Activated CD4-positive, CD25-positive, alpha-beta regulatory T cell treated with anti-CD3 and anti-CD28 coated beads, Interleukin-2, amount 50 U/mL, for 16 hours (primary cell): ENCODE data around the gene PMM2.
"Not testable (repeated sequence)": the region's sequence is repeated elsewhere in the genome, so short reads cannot be mapped to it uniquely, and the experiment has no call there.

ENCODE experiments used
- DNase-seq: peaks from one replicate; pipeline ENCODE4 v3.0.0-alpha.2; 2020; ENCODE audit warnings: low read depth, low spot score

The PMM2 gene

DNA sequence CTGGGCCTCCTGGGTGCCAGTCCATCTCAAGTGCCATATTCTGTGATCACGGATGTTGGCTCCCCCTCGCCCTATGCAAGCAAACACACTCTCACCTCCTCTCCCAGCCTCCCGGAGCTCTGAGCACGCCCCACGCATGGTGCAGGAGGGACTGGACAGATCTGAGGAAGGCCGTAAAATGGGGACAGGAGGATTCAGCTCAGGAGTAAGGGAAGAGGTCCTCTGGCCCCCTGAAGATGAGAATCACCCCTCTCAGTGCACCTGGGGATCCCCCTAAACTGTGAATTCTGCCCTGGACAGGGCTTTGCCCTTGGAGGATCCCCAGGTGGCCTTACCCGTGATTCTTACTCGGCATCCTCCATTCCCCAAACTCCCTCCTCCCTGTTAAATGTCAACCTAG is 15.8 kb upstream of the PMM2 start:
- no peak for DNase-seq

DNA sequence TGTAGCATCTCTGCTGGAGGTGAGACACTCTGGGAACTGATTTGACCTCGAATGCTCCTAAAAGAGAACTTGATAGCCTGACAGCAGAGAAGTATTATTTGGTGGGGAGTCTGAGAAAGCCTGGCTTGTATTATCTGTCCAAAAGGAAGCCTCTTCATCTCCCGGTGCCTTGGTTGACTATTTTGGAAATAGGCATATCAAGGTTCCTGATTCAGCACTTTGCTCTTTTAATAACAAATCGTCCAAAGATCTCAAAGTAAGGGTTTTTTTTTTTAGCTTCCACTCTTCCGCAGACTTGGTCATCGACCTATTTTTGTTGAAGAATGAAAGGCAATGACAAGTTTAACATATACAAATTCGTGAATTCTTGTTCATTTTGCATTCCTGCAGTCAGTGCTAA is 15.0 kb upstream of the PMM2 start:
- DNase-seq, result no peak

DNA sequence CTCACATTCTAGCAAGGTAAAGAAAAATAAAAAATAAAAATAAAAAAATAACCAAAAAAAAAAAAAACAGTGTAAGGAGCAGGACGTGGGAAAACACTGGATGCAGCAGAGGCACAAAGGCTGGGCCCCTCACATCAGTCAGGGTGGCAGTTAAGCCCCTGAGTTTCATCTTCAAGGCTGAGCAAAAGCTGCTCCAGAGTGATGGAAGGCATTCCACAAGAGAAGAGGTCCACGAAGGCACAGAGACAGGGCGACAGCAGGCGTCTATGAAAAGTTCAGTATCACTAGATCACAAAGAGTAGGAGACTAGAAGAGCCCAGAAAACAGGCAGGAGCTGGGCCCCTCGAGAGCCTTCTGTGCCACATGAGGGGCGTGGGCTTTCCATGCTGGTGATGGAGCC is 12.2 kb upstream of the PMM2 start:
- DNase-seq, result no peak

DNA sequence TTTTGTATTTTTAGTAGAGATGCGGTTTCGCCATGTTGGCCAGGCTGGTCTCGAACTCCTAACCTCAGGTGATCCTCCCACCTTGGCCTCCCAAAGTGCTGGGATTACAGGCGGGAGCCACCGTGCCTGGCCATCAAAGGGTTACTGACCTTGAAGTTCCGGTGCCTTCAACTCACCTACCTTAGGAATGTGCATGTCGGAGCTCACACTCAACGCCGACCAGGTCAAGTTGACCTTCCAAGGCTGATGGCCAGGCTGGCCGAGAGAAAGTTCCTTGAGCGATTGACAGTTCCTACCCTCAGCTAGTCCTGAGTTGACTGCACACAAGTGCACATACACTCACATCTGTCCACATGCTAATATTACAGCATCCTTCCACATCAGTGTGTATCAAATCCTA is 11.3 kb upstream of the PMM2 start:
- DNase-seq, result not testable (repeated sequence)

DNA sequence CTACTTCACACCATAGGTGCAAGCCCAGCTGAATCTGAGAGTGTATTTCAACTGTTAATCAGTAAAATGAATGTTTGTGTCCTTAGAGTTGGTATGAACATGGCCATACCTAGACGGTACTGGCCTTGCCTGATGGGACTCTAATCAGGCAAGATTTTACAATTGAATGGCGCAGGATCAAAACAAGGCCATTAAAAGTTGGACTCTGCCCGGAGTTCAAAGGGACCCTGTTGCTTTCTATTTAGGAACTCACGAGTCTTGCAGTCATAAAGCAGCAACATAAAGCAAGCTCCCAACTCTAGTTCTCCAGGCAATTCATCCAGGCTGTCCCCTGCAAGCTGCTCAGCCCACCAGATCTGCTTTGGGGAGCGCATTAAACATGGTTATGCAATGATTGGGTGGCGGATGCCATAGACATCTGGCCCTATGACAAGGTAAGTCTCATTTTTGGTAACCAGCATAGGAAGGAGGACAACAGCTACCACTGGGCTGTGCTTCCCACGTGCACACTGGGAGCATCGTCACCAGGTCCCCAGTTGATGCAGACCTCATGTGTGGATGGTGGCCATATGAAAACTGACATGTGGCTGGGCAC is 9.0 kb upstream of the PMM2 start:
- DNase-seq, result no peak

DNA sequence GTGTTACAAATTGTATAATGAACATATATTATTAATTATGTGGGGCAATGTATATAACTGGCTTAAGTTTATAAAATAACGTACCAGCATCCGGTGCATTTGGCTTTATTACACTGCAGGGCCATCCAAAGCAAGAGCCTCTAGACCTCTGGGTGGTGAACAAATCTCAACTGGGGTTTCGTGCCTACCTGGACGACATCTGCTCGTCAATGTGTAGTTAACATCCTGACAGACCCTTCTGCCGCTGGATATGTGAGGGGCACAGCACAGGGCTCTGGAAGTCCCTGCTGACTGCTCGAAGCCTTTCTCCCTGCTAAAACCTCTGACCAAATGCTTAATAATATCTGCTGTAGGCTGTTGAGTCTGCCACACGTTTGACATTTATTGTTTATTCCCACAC is 2.5 kb upstream of the PMM2 start:
- no peak for DNase-seq

DNA sequence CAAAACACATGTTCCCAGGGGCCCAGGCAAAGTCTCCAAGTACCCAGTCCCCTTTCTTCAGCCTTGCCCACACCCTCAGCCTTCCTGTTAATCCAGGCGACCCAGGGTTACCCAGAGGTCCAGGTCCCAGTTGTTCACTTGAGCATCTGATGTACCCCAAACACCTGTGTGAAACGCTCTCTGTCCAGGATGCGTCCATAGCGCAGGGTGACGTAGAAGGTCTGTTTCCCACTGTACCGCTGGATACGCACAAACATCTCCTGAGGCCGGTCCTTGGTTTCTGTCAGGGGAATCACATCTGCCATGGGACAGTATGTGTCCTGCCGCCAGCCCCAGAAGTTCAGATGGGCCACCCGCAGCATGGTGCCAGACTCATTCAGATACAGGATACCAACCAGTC is 1.8 kb upstream of the PMM2 start:
- no peak for DNase-seq

DNA sequence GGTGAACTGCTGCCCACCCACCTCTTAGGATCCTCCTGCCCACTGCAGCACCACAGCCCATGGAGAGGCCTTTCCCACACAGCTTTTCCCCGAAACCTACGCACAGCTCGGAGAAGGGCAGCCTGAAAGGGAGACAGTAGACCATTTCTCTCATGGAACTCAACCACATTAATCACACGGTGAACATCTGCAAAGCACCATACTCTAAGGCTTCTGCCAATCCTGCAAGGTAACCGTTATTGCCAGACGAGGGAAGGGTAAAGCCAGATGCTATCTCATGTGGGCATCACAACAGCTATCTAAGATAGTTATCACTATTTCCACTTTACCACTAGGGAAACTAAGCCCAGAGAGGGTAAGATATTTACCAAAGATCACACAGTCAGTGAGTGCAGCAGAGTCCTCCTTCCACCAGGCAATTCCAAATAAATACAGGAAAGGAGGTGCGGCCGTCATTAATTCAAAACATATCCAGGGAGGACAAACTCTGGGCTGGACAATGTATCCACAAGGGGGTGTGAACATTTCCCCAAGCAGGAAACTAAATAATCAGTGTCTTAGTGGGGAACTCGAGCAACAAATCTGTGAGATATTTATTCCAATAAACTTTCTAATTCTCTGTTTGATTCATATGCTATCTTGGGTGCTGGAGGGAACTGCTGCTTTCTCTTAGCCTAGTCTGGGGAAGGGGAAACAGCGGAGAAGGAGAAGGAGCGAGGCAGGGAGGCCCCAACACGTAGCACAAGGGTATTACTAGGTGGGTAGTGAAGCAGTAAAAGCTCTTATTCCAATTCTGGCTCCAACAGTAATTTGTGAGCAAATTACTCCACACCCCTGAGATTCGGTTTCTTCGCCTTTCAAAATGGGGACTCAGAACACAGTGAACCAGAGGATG is 923 bp upstream of the PMM2 start:
- DNase-seq, result no peak

DNA sequence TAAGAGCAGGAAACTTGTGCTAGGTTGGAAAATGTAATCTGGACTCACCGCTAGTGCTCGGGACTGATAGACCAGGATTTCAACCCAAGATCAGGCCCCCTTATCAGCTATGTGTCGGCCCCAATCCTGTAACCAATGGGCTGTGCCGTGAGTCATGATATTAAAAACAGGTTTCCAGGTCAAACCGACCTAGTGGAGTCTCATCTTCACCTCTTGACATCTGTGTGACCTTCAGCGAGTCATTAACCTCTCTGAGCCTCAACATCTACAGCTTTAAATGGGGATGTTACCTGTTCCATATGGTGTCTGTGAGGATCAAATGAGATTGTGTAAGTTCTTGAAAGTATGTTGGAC is 512 bp downstream of the PMM2 start:
- no peak for DNase-seq

DNA sequence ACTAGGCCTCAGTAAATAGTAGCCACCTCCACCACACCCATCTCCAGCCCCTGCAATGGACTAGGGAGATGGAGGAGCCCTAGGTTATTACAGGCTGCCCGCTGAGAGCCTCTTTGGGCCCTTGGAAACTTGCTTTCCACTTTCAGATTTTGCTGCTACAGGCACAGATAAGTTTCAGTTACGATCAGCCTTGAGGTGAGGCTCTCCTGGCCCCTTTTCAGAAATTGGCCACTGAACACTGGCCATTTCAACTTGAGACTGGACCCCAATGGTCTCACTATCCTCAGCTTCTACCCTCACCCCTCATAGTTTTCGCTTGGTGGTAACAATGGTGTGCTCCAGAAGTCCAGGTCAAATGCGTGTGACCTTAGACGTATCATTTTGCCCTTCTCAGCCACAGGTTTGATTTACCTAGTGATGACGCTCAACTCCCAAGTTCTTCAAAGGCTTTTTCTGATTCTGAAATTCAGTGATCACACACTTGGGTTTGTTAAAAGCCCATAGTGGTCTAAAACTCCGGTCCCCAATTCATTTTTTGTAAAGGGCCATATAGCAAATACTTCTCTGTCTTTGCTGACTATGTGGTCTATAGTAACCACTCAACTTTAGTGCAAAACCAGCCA is 1.0 kb downstream of the PMM2 start:
- DNase-seq, result no peak

DNA sequence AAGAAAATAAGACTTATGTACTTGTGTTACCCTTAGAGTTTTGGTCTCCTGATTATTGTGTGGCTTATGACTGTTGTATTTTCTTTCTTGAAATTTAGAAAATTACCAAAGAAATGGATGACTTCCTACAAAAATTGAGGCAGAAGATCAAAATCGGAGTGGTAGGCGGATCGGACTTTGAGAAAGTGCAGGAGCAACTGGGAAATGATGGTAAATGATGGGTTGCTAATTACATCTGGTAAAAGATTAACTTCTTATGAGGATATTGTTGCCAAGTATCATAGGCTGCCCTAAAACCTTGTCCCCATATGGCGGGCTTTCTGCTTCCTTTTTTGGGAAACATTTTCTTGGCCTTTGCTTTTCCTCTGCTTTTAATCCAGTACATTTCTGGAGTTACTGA is 4.1 kb downstream of the PMM2 start:
- DNase-seq, result no peak

DNA sequence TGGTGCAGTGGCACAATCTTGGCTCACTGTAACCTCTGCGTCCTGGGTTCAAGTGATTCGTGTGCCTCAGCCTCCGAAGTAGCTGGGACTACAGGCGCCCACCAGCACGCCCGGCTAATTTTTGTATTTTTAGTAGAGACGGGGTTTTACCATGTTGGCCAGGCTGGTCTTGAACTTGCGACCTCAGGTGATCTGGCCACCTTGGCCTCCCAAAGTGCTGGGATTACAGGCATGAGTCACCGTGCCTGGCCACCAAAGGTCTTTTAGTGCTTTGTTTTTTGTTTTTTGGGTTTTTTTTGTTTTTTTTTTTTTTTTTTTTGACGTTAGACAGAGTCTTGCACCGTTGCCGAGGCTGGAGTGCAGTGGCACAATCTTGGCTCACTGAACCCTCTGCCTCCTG is 6.1 kb downstream of the PMM2 start:
- not testable (repeated sequence) for DNase-seq

DNA sequence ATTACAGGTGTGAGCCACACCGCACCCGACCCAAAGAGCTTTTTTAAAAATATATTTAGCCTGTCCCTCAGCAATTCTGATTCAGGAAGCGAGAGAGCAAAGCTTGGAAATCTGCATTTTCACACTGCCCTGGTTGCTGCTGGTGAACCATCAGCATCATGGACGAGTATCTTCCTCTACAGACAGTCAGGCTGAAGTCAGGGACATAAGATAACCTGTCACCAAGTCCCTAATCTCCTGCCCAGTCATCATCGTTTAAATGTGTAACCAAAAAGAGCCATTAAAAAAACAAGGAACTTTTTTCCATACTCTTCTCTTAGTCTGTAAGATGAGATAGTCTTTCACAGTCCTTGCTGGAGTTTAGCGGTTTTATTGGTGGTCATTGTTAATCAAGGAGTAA is 6.7 kb downstream of the PMM2 start:
- no peak for DNase-seq

DNA sequence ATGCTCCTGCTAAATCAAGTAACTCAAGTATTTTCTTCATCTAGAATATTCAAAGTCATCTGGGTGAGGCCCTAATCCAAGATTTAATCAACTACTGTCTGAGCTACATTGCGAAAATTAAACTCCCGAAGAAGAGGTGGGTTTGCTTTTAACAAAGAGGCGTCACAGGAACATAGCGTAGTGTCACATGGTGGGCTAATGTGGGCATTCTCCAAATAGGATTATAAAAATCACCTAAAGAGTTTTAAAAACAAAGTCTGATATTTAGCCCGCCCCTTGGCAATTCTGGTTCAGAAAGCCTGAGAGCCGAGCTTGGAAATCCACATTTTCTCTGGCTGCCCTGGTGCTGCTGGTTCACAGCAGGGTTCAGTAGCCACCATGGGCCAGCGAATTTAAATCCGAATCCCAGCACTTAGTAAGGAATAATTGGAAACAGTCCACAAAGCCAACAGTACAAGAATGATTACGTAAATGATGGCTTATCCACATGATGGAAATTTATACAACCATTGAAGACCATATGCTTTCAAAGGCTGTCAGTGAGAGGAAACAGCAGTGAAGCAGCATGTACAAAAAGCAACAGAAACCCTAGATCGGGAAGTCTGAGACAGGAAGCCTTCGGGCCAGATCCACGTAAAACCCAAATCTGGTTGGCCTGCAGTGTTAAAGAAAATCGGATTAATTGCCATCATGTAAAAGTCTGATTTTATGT is 8.8 kb downstream of the PMM2 start:
- DNase-seq, result no peak

DNA sequence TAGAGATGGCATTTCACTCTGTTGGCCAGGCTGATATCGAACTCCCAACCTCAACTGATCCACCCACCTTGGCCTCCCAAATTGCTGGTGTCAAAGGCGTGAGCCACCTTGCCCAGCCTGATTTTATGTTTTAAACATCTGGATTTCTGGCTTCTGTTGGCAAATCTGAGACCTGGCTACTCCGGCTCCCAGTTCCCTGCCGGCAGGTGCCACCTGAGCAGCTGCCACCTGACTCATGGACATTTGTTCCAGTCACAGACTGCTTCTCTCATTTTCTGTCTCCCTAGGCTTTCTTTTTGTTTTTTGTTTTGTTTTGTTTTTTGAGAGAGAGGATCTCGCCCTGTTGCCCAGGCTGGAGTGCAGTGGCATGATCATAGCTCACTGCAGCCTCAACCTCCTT is 9.6 kb downstream of the PMM2 start:
- DNase-seq, result no peak

DNA sequence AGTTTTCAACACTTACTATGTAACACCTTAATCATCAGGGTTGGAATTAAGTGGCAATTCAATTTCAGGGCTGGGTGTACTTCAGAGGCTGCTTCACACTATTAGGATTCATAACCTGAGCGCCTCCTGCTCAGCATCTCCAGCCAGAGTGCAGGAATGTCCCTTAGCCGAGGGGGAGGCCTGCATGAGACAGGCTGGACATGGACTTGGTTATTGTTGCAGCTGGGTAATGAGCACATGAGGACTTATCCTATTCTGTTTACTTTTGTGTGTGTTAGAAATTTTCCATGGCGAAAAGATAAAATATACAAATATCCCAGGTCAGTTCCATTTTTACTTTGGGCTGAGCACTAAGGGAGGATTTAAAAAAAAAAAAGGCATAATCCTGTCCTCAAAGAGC is 10.4 kb downstream of the PMM2 start:
- no peak for DNase-seq

DNA sequence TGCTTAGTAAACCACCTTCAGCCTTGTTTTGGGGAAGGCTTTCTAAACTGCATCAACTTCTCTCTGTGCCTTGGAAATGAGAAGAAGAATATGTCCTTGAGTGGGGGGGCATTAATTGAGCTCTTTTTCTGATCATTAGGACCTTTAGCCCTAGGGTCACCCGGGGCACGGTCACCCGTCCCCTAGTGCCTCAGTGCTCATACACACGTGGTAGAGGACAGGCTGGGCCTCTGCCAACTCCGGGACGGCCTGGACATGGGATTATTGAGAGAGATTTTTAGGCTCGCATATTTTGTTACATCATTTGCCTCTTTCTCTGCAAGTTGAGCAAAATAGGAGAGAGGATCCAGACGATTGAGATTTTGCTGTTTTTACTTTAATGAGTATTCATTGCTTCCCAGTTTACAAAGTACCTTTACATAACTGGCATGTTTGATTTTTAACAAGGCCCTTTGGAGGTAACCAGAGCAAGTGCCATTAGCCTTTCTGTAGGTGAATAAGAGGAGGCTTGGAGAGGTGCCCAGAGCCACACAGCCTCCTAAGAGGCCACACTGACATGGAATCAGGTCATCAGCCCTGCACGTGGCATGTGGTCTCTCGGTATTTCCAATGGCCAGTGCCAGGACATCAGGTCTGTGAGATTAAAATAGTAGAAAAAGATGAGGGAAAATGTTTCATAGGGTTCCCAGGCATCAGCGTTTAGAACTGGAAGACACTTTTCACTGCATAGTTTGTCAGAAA is 11.1 kb downstream of the PMM2 start:
- DNase-seq, result no peak

DNA sequence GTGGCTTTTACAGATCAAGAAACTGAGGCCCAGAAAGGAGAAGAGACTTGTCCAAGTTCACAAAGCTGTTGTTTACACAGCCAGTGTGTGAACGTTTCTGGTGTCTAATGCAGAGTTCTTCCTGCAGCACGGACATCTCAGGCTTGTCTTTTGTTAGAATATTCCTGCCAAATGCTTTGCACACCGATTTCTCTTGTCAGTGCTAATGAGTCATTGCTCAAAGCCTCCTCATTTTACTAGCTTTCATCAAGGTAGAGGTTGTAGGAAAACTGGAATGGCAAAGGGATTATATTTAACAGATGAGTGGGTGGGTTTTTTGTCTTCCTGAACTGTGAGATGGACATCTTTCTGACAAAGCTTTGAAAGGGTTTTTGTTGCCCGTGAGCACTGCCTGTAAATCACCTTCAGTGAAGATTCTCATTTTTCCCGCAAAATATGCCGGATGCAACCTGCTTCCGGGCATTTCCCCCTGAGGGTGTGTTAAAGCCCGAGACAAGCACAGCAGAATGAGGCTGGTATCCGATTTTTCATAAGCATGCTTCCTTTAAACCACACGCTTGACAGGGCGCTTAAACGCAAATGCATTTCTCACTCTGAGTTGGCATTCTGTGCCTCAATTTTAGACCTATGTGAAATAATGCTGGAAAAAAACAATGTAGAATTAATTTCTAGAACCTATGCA is 14.7 kb downstream of the PMM2 start:
- no peak for DNase-seq

DNA sequence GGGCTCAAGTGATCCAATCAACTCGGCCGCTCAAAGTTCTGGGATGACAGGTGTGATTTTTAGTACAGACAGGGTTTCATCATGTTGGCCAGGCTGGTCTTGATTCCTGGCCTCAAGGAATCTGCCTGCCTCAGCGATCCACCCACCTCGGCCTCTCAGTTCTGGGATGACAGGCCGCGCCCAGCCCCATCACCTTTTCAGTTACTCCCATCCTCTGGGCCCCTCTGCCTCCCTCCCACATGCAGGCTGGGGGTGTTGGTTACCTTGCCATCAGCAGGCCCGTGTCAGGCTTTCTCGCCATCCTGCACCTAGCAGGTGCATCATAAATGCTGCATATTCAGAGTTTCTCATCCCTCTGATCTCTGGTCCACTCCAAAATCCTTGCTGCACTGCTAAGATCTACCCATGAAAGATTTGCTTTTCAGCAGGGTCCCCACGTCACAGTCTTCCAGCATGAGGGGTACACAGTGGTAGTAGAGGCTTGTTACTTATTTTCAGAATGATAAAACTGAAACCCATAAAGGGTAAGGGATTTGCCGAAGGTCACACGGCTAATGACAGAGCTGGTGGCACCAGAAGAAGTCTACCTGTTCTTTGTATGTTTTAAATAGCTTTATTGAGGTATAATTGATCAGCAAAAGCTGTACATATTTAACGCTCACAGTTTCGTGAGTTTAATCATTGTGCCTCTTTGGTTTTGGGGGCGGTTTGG is 16.6 kb downstream of the PMM2 start:
- no peak for DNase-seq

DNA sequence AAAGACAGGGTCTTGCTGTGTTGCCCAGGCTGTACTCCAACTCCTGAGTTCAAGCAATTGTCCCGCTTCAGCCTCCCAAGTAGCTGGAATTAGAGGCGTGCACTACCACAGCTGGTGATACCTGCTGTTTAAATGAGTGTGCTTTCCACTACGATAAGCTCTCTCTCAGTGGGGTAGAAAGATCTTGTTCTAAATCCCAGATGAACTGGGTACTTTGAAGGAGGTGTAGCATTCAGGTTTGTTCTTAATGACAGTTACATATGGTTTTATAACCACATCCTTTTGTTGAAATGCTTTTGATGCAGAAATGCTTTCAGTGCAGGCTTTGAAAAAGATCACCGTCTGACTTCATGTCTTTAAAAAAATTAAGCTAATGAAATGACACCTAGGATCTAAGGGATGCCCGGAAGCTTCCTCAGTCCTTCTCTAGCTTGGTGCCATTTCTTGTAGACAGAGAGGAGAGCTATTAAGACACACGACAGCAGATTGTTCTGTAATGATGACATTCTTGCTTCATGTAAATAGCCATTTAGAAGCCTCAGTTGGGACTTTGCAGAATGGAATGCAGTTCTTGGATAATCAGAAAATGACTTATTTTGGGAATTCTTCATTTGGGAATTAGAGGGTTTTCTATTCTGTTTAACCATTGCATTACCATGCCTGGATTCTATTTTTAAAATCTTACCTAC is 19.5 kb downstream of the PMM2 start:
- DNase-seq, result no peak
